ENCODE measurements around the gene ERN2.

DNA sequence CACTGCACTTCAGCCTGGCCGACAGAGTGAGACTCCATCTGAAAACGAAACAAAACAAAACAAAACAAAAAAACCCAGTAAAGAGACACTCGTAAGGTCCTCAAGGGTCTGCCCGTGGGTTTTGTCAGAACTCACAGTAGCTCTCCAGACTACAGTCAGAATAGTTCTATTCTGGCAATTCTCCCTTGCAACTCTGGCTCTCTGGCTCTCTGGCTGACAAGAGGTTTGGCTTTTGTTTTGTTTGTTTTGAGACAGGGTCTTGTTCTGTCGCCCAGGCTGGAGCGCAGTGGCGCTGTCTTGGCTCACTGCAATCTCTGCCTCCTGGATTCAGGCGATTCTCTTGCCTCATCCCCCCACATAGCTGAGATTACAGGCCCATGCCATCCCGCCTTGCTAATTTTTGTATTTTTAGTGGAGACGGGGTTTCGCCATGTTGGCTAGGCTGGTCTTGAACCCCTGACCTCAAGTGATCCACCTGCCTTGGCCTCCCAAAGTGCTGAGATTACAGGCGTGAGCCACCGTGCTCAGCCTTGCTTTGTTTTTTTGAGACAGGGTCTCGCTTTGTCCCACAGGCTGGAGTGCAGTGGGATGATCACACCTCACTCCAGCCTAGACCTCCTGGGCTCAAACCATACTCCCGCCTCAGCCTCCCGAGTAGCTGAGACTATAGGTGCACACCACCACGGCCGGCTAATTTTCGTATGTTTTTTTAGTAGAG, 21.3 kb upstream of the ERN2 start:
- TF ChIP-seq EZH2 (IDR thresholded peaks at IDR 0.05; ENCODE audit: insufficient read depth, low read length), result no peak
- TF ChIP-seq, protein P1, sequence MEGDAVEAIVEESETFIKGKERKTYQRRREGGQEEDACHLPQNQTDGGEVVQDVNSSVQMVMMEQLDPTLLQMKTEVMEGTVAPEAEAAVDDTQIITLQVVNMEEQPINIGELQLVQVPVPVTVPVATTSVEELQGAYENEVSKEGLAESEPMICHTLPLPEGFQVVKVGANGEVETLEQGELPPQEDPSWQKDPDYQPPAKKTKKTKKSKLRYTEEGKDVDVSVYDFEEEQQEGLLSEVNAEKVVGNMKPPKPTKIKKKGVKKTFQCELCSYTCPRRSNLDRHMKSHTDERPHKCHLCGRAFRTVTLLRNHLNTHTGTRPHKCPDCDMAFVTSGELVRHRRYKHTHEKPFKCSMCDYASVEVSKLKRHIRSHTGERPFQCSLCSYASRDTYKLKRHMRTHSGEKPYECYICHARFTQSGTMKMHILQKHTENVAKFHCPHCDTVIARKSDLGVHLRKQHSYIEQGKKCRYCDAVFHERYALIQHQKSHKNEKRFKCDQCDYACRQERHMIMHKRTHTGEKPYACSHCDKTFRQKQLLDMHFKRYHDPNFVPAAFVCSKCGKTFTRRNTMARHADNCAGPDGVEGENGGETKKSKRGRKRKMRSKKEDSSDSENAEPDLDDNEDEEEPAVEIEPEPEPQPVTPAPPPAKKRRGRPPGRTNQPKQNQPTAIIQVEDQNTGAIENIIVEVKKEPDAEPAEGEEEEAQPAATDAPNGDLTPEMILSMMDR (IDR thresholded peaks at IDR 0.05; ENCODE audit: insufficient read depth, low read depth, low read length), result no peak
